Activated effector memory CD4-positive, alpha-beta T cell treated with Interleukin-2 at 50 U/mL for 16 hours (primary cell): ENCODE data around the gene ARHGEF10L.

ENCODE experiments used
- DNase-seq: peaks from one replicate; pipeline ENCODE4 v3.0.0-alpha.2; 2020

The ARHGEF10L gene

GRCh38 chr1:17550729-17551584 is 11.5 kb downstream of the ARHGEF10L start:
- no peak for DNase-seq

DNA sequence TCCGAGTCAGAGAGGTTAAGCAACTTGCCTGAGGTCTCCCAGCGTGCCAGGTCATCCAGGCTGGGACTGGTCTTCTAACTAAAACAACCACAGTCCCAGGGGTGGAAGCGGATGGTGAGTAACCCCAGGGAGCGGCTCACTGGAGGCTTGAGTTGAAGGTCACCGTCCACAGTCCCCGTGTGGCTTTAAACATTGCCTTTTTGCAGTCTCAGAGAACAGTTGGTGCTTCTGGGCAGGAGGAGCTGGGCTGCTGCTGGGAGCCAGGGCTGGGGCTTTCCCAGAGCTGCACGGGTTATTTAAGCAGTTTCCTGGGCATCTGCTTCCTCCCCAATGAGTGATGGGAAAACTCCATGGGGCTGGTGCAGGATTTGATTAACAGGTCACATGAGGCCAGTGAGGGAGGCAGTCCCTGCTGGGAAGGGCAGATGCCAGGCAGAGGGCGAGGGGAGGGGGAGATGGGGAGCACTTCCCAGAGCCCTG is 12.3 kb downstream of the ARHGEF10L start:
- no peak for DNase-seq

DNA sequence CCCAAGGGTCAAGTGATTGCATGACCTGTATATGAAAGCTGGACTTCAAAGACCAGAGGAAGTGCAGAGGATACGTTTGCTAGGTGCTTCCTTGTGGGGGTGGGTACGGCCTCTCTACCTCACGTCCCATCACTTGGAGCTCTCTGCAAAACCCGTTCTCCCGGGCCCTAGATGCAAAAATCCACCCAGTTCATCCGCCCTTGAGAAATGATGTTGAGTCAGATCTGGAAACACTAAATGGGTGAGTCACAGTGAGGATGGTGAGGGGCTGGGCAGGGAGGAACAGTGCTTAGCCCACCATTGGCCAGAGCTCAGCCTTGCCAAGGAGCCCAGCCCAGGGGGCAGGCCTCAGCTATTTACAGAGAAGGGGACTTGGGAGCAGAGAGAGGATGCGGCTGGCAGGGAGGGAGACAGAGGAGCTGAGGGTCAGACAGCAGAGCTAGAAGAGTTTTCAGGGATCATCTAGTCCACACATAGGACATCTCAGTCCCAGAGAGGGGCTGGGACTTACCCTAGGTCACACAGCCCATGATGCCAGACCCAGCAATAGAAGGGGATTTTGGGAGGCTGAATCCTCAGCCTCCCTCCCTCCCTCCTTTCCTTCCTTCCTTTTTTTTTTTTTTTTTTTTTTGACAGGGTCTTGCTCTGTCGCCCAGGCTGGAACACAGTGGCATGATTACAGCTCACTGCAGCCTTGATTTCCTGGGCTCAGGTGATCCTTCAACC is 14.6 kb downstream of the ARHGEF10L start:
- DNase-seq: no peak

GRCh38 chr1:17554954-17555353 is 15.5 kb downstream of the ARHGEF10L start:
- DNase-seq: no peak

GRCh38 chr1:17557986-17558385 is 18.5 kb downstream of the ARHGEF10L start:
- no peak for DNase-seq

- no peak for DNase-seq
Observed at GRCh38 chr1:17558541-17558940, 19.0 kb downstream of the ARHGEF10L start.

DNA sequence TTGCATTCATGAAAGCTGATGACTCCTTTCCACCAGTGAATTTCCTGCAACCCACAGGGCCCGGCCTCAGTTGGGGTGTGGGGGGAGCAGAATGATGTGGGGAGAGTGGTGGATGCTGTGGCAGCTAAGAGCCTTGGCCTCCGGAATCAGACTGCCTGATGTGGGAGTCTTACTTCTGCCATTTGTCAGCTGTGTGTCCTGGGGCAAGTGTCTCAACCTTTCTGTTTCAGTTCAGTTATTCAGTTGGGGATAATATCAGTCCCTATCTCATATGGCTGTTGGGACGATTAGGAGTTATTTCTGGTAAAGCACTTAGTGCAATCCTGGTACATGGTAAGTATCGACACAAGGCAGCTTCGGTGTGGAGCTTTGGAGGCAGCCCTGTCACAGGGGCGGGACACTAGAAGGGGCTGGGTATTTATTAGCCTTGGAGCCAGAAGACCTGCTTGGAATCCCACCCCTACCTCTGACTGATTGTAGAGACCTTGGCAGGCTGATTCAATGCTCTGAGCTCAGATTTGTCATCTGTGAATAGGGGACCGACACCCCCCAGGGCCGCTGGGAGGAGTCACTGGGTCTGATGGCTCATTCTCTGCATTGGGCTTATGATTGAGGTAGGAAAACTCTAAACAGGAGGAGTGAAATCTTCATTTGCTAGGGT is 19.6 kb downstream of the ARHGEF10L start:
- DNase-seq: no peak

- DNase-seq: no peak
Observed at GRCh38 chr1:17559615-17560419, 20.3 kb downstream of the ARHGEF10L start.

DNA sequence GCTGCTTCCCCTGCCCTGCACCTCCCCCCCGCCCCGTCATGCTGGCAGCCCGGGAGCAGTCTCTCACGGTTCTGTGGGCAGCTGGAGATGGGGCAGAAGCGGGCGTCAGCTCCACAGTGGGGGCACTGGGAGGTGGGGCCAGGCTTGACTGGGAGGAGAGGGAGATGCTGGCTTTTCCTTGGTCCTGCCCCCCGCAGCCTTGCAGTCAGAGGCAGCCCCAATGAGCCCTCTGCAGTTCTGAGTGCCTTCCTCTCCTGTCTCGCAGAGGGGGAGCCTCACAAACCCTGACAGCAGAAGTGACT is 21.7 kb downstream of the ARHGEF10L start:
- DNase-seq: no peak

DNA sequence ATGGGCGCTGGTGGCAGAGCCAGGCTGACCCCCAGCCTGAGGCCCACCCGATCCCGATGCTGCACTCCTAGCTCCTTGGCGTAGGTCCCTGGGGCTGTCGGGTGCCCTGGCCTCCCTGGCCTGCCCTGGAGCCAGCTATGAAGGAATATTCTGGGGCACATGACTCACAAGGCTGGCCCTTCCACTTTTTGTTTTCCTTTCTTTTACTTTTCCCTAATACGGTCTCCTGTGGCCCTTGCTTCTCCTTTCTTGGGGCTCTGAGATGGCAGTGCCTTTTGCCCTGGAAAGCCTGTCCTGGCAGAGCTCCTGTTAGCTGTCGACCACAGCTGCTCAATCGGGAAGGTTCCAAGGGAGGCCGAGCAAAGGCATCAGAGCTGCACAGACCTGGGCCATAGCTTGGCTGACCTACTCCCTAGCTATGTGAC is 22.1 kb downstream of the ARHGEF10L start:
- no peak for DNase-seq

DNA sequence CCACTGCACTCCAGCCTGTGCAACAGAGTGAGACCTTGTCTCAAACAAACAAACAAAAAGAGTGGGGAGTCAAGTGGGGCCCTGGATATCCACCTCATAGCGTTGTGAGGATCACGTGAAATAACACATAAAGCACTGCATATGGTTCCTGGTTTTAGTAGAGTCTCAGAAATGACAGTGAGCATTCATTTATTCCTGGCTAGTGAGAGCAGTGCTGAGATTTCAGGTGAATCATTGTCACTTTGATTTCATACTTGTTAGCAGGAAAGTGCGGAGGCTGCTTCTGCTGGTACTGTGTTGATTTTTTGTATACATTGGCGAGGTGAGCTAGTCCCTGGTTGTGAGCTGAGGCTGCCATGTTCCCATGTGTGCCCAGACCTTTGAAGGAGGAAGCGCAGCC is 22.9 kb downstream of the ARHGEF10L start:
- no peak for DNase-seq

- no peak for DNase-seq
Observed at GRCh38 chr1:17563494-17564281, 24.2 kb downstream of the ARHGEF10L start.

DNA sequence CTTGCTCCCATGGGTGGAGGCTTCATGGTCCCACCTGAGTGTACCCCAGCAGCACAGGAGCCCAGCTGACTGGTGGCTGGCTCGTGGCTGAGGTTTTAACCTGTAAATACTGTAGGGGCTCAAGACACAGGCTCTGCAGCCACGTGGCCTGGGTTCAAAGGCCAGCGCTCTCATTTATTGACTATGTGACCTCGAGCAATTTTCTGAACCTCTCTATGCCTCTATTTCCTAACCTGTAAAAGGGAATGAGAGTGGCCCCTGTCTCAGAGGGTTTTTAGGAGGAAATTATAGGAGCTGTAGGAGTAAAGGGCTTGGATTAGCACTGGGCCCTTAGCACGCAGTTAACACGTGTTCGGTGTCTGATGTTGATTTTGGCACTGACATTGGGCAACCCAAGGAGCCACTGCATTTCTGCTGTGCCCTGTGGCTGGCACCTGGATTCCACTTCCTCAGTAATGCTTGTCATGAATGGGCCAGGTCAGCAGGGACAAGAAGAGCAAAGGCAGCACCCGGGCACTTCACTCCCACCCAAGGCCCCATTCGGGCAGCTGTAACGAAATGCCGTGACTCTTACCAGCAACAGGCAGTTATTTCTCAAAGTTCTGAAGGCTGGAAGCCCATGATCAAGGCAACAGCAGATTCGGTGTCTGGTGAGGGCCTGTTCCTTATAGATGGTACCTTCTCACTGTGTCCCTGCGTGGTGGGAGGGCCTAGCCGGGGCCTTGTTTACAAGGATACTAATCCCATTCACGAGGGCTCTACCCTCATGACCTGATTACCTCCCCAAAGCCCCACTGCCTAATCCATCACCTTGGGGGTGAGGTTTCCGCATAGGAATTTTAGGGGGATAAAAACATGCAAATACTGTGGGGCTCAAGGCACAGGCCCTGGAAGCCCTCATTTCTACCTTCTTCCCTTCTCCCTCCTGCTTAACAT is 25.2 kb downstream of the ARHGEF10L start:
- no peak for DNase-seq

- no peak for DNase-seq
Observed at GRCh38 chr1:17565461-17566252, 26.2 kb downstream of the ARHGEF10L start.

DNA sequence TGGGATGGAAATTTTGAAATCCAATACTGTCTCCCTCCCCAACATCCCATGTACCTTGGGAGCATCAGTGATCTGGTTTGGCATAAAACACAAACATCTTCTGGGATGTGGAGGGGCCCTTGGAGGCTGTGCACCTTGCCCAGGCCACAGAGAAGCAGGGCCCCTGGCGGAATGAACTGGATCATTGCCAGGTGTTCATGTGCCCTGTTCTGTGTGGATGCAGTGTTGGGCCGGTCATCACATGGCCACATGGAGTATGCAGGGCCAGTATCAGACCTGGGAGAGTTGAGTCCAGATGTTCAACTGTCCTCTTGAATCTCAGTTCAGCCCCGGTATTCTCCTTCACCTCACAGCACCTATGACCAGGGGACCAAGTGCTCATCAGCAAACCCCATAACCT is 26.9 kb downstream of the ARHGEF10L start:
- no peak for DNase-seq

GRCh38 chr1:17566892-17567291 is 27.4 kb downstream of the ARHGEF10L start:
- DNase-seq: no peak

- DNase-seq: no peak
Observed at GRCh38 chr1:17567582-17567981, 28.1 kb downstream of the ARHGEF10L start.

GRCh38 chr1:17568014-17568900 is 28.8 kb downstream of the ARHGEF10L start:
- no peak for DNase-seq
